Stimulated activated CD8-positive, alpha-beta memory T cell treated with anti-CD3 and anti-CD28 coated beads, Interleukin-15, amount 100 ng/mL, for 1 hour (primary cell): ENCODE measurements around the gene ALG6.
"Not testable (repeated sequence)": the region's sequence is repeated elsewhere in the genome, so short reads cannot be mapped to it uniquely, and the experiment has no call there.

Experiments used
- DNase-seq: peaks from one replicate; pipeline ENCODE4 v3.0.0-alpha.2; 2020; ENCODE audit warnings: low read depth

The ALG6 gene

DNA sequence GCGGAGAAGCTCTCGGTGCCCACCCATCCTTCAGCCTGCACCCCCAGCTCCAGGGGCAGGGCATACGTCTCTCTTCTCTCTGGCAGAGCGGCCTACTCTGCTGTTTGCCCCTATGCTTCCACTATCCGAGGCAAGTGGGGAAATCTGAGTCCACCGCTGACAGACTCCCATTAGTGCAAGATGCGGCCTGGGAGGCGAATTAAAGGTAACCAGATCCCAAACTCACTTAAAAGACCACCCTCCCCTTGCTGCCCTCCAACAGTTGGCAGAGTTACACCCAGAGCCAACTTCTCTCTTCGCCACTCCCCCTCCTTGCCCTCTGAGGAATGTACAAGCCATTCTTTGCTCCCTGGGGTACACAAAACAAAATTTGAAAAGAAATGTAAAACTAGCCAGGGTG is 38.6 kb upstream of the ALG6 start:
- no peak for DNase-seq

DNA sequence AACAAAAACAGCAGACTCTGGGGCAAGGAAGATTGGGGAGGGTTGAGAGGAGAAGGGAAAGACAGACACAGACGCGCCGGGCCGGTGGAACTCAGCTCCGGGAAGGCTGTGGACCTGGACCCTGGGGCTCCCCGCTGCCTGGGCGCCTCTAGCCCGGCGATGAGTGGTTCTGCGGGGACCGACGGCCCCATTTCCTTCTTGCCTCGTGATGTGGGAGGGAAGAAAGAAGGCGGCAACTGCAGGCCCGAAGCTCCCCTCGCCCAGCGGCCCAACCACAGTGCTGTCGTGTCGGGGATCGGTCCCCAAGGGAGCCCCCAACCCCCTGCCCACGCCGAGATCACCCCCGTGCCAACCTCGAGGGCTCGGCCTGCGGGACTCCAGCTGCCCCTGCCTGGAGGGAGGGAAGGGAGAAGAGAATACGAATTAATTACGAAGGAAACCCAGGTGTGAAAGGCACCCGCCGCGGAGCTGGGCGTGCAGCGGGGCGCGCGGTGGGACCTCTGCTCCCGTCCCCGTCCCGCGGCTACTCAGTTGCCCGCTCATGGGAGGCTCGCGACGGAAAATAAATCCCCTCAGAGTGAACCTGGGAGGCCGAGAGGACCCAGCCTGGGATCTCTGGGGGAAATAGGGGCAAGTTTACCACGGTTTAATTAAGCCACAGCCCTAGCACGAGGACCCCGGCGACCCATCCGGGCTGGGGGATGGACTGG is 37.7 kb upstream of the ALG6 start:
- DNase-seq = no peak

GRCh38 chr1:63330331-63330916 is 37.0 kb upstream of the ALG6 start:
- no peak for DNase-seq

DNA sequence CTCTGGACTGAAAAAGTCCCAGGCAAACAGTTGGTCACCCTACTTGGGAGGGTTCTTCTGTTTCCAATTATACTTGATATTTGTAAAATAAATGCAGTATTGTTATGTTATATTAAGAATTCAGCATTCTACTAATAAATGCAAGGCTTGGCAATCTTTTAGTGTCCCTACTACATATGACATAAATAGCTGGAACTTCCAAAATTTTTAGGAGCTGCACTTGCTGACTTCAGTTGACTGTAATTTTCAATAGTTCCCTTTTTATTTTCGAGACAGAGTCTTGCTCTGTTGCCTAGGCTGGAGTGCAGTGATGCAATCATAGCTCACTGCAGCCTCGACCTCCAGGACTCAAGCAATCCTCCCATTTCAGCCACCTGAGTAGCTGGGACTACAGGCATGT is 25.0 kb upstream of the ALG6 start:
- no peak for DNase-seq

GRCh38 chr1:63343922-63344321 is 23.5 kb upstream of the ALG6 start:
- DNase-seq = no peak

GRCh38 chr1:63350320-63350719 is 17.1 kb upstream of the ALG6 start:
- DNase-seq = no peak

- no peak for DNase-seq
Observed at GRCh38 chr1:63352736-63353135, 14.7 kb upstream of the ALG6 start.

GRCh38 chr1:63356234-63356633 is 11.2 kb upstream of the ALG6 start:
- not testable (repeated sequence) for DNase-seq

DNA sequence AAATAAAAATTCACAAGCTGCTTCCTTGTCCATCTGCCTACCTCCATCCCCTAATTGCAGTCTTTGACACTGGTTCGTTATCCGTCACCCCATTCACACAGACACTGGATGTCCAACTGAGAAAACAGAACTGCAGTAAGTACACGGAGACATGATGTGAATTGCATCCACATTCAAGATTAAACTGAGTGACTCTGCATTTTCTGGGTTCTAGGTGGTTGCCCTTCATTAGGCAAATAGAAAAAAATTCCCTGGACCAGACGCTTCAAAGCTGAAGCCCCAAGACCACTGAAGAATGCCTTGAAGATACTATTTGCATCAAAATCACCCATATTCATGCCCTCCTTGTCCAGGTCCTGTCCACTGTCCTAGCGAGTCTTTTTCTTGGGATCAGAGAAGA is 7.9 kb upstream of the ALG6 start:
- DNase-seq = no peak

DNA sequence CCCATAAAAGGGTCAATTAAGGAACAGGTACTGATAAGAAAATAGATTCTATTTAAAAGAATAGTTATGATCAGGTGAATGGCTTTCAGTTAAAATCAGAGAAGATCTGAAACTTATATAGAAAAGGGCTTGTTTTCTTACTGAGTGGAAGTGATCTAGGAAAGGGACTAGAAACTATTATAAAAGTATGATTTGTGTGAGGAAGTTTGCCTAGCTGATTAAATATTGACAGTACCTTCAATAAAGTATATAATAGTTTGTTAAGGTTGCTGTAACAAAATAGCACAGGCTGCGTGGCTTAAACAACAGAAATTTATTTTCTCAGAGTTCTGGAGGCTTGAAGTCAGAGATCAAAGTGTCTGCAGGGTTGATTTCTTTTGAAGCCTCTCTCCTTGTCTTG is 5.4 kb upstream of the ALG6 start:
- DNase-seq = no peak

GRCh38 chr1:63362578-63362977 is 4.8 kb upstream of the ALG6 start:
- no peak for DNase-seq

GRCh38 chr1:63363014-63363413 is 4.4 kb upstream of the ALG6 start:
- no peak for DNase-seq

- no peak for DNase-seq
Observed at GRCh38 chr1:63366908-63367214, 566 bp upstream of the ALG6 start.

DNA sequence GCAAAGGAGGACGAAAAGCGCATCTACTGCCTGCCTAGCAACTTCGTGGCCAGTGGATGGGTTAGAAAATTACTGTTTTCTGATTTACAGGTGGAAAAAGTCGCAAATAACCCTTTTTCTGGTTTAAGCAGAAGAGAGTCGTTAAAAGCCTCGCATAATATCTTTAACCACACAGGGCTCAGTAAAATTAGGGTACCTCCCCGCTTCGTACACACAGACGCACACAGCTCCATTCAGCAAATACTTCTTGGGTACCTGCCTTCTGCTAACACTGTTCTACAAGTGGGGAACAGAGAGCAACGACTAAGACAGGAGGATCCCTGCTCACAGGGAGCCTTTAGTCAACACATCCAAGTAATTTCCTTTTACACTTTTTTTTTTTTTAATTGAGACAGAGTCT is 704 bp downstream of the ALG6 start:
- no peak for DNase-seq

GRCh38 chr1:63379583-63379982 is 12.2 kb downstream of the ALG6 start:
- no peak for DNase-seq

GRCh38 chr1:63381741-63382140 is 14.3 kb downstream of the ALG6 start:
- no peak for DNase-seq

- no peak for DNase-seq
Observed at GRCh38 chr1:63401945-63402344, 34.5 kb downstream of the ALG6 start.

DNA sequence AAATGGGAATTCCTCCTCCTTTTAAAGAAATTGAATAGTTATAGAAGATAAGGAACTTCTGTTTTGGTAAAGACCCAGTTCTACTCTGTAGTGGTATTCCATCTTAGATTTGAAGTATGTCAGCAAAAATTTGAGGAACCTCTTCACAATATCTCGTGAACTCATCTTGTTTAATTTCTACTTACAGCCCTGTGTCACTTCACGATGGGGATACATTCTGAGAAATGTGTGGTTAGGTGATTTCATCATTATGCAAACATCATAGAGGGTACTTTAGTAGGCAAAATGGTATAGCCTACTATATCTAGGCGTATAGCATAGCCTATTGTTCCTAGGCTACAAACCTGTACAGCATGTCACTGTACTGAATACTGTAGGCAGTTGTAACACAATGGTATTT is 36.0 kb downstream of the ALG6 start:
- no peak for DNase-seq

DNA sequence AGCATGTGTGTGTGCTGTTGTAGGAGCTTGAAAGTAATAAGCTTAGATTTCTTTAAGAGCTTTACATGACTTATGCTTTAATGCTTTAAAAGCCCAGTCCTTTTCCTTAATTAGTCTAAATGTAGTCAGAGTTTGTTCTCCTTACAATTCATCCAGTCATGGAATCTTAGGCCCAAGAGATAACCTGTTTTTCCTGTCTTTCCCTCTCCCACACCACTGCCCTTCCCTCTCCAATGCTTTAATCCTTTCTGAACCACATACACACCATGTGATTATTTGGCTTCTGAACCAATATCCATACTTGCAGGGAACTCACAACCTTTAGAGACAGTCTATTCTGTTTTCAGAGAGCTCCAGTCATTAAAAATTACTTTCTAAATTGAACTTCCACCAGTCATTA is 37.6 kb downstream of the ALG6 start:
- no peak for DNase-seq

- no peak for DNase-seq
Observed at GRCh38 chr1:63405987-63406386, 38.6 kb downstream of the ALG6 start.

- no peak for DNase-seq
Observed at GRCh38 chr1:63407002-63407401, 39.6 kb downstream of the ALG6 start.

GRCh38 chr1:63408331-63408730 is 40.9 kb downstream of the ALG6 start:
- DNase-seq = no peak

GRCh38 chr1:63411066-63411465 is 43.6 kb downstream of the ALG6 start:
- DNase-seq = no peak

DNA sequence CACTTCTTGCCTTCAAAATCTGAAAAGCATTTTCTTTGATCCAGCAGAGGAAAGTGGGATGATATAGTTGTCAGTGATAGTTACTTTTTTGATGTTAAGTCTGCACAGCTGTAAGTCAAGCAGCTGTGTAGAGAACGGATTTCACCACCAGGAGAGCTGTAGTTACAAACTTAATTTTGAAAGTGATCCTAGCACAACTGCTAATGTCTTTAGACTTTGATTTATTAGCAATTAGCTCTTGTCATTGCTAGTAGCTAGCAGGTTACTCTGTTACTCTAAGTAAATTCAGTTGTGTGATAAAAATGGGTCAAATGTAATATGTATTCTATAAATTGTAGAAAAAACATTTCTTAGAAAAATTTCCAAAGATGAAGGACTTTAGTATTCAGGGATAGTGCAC is 46.0 kb downstream of the ALG6 start:
- DNase-seq = no peak
